Fibroblast of pulmonary artery (primary cell): Measurements from ENCODE around the gene SLC35E1.
A peak's percentile ranks its signal among the peaks of the same experiment; 100 is the strongest.

Experiments used
- DNase-seq: peaks from one replicate; pipeline ENCODE4 v3.0.0-alpha.2; 2010; ENCODE audit warnings: low read depth
- H3K4me3 ChIP-seq: replicated peaks from 2 replicates; pipeline ENCODE4 v1.5.1; 2011; ENCODE audit warnings: low read depth, mild to moderate bottlenecking, control low read depth, low read length, moderate library complexity
- TF ChIP-seq, protein P1 (sequence below): IDR thresholded peaks from 2 replicates; pipeline ENCODE4 v1.5.1; 2011; ENCODE audit warnings: mild to moderate bottlenecking, control low read depth, low read length, inconsistent platforms; ENCODE audit errors: missing control alignments

Gene SLC35E1

DNA sequence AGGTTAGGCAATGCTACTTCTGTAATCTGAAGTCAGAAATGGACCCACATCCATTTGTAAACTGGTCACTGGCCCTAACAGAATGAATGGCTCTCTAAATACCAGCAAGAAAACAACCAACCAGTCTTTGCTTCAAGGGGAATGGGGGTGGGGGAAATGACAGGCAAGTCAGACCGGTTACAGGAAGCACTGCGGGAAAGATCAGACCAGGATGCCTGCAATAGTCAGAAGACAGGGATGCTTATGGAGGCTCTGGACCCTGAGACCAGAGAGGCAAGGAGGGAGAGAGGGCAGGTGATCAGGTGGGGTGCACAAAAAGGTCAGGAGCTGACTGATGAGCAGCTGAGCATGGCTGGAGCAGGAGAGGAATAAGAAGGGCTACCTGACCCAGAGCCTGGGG, 42.7 kb upstream of the SLC35E1 start:
- H3K4me3 ChIP-seq = no peak overlapping the region
- no peak for DNase-seq
- TF ChIP-seq, protein P1, sequence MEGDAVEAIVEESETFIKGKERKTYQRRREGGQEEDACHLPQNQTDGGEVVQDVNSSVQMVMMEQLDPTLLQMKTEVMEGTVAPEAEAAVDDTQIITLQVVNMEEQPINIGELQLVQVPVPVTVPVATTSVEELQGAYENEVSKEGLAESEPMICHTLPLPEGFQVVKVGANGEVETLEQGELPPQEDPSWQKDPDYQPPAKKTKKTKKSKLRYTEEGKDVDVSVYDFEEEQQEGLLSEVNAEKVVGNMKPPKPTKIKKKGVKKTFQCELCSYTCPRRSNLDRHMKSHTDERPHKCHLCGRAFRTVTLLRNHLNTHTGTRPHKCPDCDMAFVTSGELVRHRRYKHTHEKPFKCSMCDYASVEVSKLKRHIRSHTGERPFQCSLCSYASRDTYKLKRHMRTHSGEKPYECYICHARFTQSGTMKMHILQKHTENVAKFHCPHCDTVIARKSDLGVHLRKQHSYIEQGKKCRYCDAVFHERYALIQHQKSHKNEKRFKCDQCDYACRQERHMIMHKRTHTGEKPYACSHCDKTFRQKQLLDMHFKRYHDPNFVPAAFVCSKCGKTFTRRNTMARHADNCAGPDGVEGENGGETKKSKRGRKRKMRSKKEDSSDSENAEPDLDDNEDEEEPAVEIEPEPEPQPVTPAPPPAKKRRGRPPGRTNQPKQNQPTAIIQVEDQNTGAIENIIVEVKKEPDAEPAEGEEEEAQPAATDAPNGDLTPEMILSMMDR = no peak

DNA sequence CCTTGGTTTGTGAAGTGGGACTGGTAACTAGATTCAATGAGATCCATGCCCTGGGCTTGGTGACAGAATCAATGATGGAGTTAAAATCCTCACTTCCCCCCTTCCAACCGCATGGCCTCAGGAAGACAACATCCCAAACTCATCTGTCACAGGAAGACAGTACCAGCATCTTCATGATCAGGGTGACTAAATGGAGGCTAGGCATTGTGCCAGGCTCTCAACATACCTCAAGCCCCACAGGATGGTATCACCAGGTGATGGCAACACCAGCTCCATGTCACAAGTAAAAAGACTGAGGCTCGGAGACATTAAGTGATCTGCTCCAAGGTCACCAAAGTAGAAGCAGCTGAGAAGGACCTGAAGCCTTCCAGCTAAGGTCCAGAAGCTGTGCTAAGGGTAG, 41.6 kb upstream of the SLC35E1 start:
- H3K4me3 ChIP-seq = no peak overlapping the region
- TF ChIP-seq, protein P1 = no peak
- DNase-seq = no peak

DNA sequence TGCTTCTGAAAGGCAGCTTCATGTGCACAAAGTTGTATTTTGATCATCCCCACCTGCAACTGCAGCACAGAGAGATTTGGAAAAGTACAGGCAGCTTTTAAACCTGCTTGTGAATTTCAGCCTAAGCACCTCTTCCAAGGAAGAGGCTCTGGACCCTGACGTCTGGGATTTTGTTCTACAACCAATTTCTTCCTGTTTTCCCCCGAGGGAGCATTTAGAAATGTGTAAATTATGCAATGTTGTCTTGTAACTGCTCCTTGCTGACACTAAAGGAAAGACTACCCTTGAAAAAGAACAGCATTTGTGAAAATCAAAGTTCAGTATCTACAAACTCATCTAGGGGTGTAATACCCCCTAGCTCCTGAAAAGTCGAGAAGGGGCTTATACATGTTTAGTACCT, 40.4 kb upstream of the SLC35E1 start:
- TF ChIP-seq, protein P1 = no peak
- no peak overlapping the region for H3K4me3 ChIP-seq
- peak; percentile 54 for DNase-seq

DNA sequence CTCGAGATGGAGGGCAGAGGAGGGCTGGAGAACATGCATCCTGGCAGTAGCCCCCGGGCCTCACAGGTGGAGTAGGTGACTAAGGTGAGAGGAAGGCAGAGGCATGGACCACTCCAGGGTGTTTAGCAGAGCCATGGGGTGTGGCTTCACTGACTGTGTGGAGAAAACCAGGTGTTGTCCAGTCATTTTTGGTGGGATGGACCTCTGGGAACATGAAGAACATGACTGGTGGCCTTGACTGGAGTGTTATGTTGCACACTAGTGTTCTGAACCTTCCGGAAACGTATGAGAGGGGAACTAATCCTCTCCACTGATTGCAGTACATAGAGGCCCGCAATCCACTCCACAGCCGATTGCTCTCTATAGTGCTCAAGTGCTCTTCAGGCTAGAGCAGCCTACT, 38.9 kb upstream of the SLC35E1 start:
- TF ChIP-seq, protein P1 = no peak
- no peak for DNase-seq
- no peak overlapping the region for H3K4me3 ChIP-seq

DNA sequence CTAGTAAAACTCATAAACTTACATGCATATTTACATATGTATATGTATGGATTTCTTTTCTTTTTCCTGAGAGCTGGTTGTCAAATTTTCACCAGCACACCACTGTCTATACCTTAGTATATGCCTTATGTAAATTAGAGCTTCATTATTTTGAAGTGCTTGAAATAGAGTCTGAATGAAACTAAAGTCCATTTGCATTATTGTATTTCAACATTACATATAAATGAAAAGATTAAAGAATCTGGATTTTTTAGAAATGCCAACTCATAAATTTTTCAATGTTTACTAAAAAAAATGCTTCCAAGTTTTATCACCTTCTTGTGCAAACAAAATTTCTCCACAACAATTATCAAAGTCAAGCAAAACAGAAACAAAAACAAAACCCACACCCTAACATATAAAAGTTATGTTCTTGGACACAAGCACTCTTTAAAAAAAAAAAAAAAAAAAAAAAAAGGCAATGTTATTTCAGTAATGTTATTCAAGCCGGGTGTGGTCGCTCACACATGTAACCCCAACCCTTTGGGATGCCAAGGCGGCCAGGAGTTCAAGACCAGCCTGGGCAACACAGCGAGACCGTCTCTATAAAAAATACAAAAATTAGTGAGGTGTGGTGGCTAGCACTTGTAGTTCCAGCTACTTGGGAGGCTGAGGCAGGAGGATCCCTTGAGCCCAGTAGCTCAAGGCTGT, 37.4 kb upstream of the SLC35E1 start:
- H3K4me3 ChIP-seq = no peak overlapping the region
- no peak for DNase-seq
- TF ChIP-seq, protein P1 = no peak

DNA sequence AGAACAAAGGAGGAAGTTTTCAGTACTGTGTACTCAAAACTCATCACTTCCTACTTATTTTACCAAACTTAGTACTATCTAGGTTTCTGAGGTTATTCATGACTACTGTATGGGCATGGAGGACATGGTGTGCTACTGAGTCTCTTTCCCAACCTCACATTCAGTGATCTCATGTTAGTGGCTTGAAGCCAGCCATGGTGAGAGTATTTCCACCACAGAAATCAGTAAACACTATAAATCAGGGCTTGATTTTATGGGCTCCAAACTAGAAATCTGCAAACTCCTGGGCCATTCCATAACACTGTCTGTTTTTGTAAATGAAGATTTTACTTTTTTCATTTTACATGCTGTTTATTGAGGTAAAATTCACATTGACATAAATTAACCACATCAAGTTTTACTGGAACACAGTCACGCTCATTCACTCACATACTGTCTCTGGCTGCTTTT, 36.1 kb upstream of the SLC35E1 start:
- DNase-seq = peak; percentile 90

More for the DNA sequence above, 36.1 kb upstream of the SLC35E1 start:
- H3K4me3 ChIP-seq = no peak overlapping the region
- TF ChIP-seq, protein P1 = no peak
